ENCODE data around the gene CFAP97D2.
"Not testable (repeated sequence)": the region's sequence is repeated elsewhere in the genome, so short reads cannot be mapped to it uniquely, and the experiment has no call there.

Gene CFAP97D2

GRCh38 chr13:114143806-114144605 is 35.1 kb upstream of the CFAP97D2 start:
- DNase-seq (ENCODE audit: low spot score) = no peak

GRCh38 chr13:114144606-114145244 is 34.3 kb upstream of the CFAP97D2 start:
- no peak for DNase-seq (ENCODE audit: low spot score)

GRCh38 chr13:114145256-114145655 is 33.8 kb upstream of the CFAP97D2 start:
- no peak for DNase-seq (ENCODE audit: low spot score)

GRCh38 chr13:114145722-114146121 is 33.3 kb upstream of the CFAP97D2 start:
- DNase-seq (ENCODE audit: low spot score) = no peak

- DNase-seq (ENCODE audit: low spot score) = no peak
Observed at GRCh38 chr13:114146173-114146572, 32.9 kb upstream of the CFAP97D2 start.

- no peak for DNase-seq (ENCODE audit: low spot score)
Observed at GRCh38 chr13:114146629-114147028, 32.4 kb upstream of the CFAP97D2 start.

GRCh38 chr13:114147803-114148520 is 31.1 kb upstream of the CFAP97D2 start:
- no peak for DNase-seq (ENCODE audit: low spot score)

GRCh38 chr13:114148521-114148855 is 30.6 kb upstream of the CFAP97D2 start:
- DNase-seq (ENCODE audit: low spot score) = no peak

GRCh38 chr13:114148886-114149285 is 30.2 kb upstream of the CFAP97D2 start:
- not testable (repeated sequence) for DNase-seq (ENCODE audit: low spot score)

GRCh38 chr13:114149774-114150740 is 29.0 kb upstream of the CFAP97D2 start:
- DNase-seq (ENCODE audit: low spot score) = no peak

- DNase-seq (ENCODE audit: low spot score) = no peak
Observed at GRCh38 chr13:114151031-114151430, 28.0 kb upstream of the CFAP97D2 start.

- no peak for DNase-seq (ENCODE audit: low spot score)
Observed at GRCh38 chr13:114151565-114152284, 27.3 kb upstream of the CFAP97D2 start.

GRCh38 chr13:114152285-114152645 is 26.8 kb upstream of the CFAP97D2 start:
- DNase-seq (ENCODE audit: low spot score) = no peak

GRCh38 chr13:114152831-114153371 is 26.2 kb upstream of the CFAP97D2 start:
- DNase-seq (ENCODE audit: low spot score) = no peak

- DNase-seq (ENCODE audit: low spot score) = no peak
Observed at GRCh38 chr13:114153485-114154080, 25.5 kb upstream of the CFAP97D2 start.

GRCh38 chr13:114154476-114154875 is 24.6 kb upstream of the CFAP97D2 start:
- no peak for DNase-seq (ENCODE audit: low spot score)

- DNase-seq (ENCODE audit: low spot score) = no peak
Observed at GRCh38 chr13:114155320-114155719, 23.7 kb upstream of the CFAP97D2 start.

- no peak for DNase-seq (ENCODE audit: low spot score)
Observed at GRCh38 chr13:114155926-114156883, 22.9 kb upstream of the CFAP97D2 start.

GRCh38 chr13:114157869-114158495 is 21.1 kb upstream of the CFAP97D2 start:
- no peak for DNase-seq (ENCODE audit: low spot score)
